Transverse colon (tissue), 4 donors: ENCODE measurements around the gene CCDC12. TPM values are rescaled to one million over a fixed set of nuclear protein-coding genes. Genes with fewer than 3 reads are reported as not detected.
A peak's percentile ranks its signal among the peaks of the same experiment; 100 is the strongest.

ENCODE experiments used
- DNase-seq: peaks from one replicate; pipeline ENCODE4 v3.0.0-alpha.2; 2019
- H3K27ac ChIP-seq, 4 donors: fragments of 200-600 bp; sonication (generic); 2 replicates each; pipeline ENCODE4 v1.5.1; 2016 to 2018; ENCODE audit warnings: inconsistent platforms in 4 of 4
- H3K27me3 ChIP-seq: fragments of 200-600 bp; sonication (generic); 2 replicates; pipeline ENCODE4 v1.5.1; 2017; ENCODE audit warnings: inconsistent platforms
- H3K36me3 ChIP-seq, 4 donors: fragments of 200-600 bp; sonication (generic); 2 replicates each; pipeline ENCODE4 v1.5.1; 2017 to 2019; ENCODE audit warnings: inconsistent platforms in 4 of 4
- H3K4me1 ChIP-seq, 4 donors: fragments of 200-600 bp; sonication (generic); 2 replicates each; pipeline ENCODE4 v1.5.1; 2017 to 2020; ENCODE audit warnings: inconsistent platforms in 4 of 4
- H3K4me3 ChIP-seq, 4 donors: fragments of 200-600 bp; sonication (generic); 1 replicate in 1 of 4; 2 replicates in 3 of 4; pipeline versions ENCODE4 v1.5.1 to v1.6.1; 2017 to 2019; ENCODE audit warnings: inconsistent platforms in 4 of 4
- H3K9me3 ChIP-seq, 2 donors: fragments of 200-600 bp; sonication (generic); 2 replicates each; pipeline ENCODE4 v1.5.1; 2017 to 2019; ENCODE audit warnings: inconsistent platforms in 2 of 2
- EP300 ChIP-seq: sonication (generic); formaldehyde crosslinking; IDR thresholded peaks from one replicate; pipeline ENCODE4 v1.6.1; 2017; ENCODE audit warnings: antibody characterized with exemption, low read depth
- POLR2A ChIP-seq: fragments of 450-650 bp; IDR thresholded peaks from one replicate; pipeline ENCODE4 v1.6.1; 2016; ENCODE audit warnings: antibody characterized with exemption, mild to moderate bottlenecking, moderate library complexity
- POLR2AphosphoS5 ChIP-seq, 3 donors: sonication (generic); formaldehyde crosslinking; IDR thresholded peaks; one replicate each; pipeline ENCODE4 v1.6.1; 2016; ENCODE audit warnings: antibody characterized with exemption in 3 of 3
- WGBS, 2 donors: methylation state at CpG; one replicate each; pipeline ENCODE4 v1.1.5; 2018; ENCODE audit warnings: low coverage in 1 of 2; 5-methylcytosine and 5-hydroxymethylcytosine counted together
- in situ Hi-C, 4 donors: fragments of 200-750 bp; cut with MboI; loops; one replicate each; pipeline versions ENCODE4 v1.15.0 to v1.15.1; 2017; ENCODE audit warnings: low sequenced_read_pairs in 3 of 4, low pct_ligation_motif_present in 1 of 4, low pct_unique_long_range_greater_than_20kb in 1 of 4
- intact Hi-C: fragments of 100-400 bp; cut with DNase I; formaldehyde crosslinking; loops from one replicate; pipeline ENCODE4 v1.15.1; 2023; ENCODE audit warnings: low total_unique reads
- total RNA-seq, 4 donors: library from RNA; depleted of rRNA; stranded (reverse); fragments of >200 nt; gene quantifications; one replicate each; pipeline ENCODE4 v1.1.0, GENCODE V29; 2016
- TF ChIP-seq, protein P1 (sequence below), 5 experiments: fragments of 200-600 bp in 3 of 5; fragments of 450-650 bp in 2 of 5; sonication (generic) in 3 of 5; IDR thresholded peaks; 1 replicate in 2 of 5; 2 replicates in 3 of 5; pipeline ENCODE4 v1.5.1; 2016 to 2017; ENCODE audit warnings: antibody characterized with exemption in 5 of 5, inconsistent platforms in 3 of 5, mild to moderate bottlenecking in 2 of 5, moderate library complexity in 1 of 5

CCDC12 gene
- total RNA-seq, result 10 to 100 TPM; 50.1 to 72.9 (median 53.0) TPM

DNA sequence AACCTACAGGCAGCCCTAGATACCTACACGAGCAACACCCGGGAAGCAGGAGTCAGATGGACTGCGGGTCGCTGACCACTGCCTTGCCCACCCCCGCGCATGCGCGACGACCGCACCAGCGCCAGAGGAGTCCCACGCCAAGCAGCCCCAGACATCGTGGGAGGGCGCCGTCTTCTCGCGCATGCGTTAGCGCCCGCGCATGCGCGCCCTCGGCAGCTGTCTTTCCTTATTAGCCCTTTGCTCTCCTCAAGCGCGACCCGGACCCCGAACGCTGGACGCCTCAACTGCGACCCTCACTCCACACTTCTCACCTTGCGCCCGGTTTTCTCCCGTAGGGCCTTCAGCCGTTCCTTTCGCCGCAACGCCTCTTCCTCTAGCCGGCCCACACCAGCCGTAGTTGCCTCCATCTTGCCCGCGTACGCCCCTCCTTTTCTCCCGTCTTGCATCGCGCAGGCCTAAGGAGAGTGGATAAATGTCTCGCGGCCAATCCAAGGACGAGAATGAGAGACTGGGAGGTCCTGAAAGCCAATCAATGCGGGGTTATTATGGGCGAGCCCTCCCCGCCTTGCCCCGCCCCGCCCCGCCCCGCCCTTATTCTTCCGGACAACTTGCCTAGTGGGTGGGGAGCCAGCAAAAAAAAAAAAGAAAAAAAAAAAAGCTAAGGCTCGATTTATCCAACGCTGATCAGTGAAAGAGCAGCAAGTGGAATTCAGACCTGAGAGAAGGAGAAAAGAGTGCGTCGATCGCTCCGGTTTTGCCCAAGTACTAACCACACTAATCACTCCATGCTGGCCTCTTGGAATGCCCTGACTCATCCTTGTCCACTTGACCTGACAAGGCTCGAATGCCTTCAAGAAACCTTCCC is at the start of gene CCDC12:
TSS of gene CCDC12 (minus strand) at position 420 of the 865 bp plus-strand sequence. CDS start at position 407, 13 bp downstream.
- WGBS, 2 donors, result 1% methylated on average over 64 of the region's 64 CpGs; no CpG with 5 or more reads in 1 of the 2 donors
- peak; percentile 96 for DNase-seq
- H3K4me3 ChIP-seq, result peak within 1 kb of the TSS; percentile 60 to 76 (median 74)
- H3K27me3 ChIP-seq, result no peaks in the 10 kb centered on the region
- TF ChIP-seq, protein P1, sequence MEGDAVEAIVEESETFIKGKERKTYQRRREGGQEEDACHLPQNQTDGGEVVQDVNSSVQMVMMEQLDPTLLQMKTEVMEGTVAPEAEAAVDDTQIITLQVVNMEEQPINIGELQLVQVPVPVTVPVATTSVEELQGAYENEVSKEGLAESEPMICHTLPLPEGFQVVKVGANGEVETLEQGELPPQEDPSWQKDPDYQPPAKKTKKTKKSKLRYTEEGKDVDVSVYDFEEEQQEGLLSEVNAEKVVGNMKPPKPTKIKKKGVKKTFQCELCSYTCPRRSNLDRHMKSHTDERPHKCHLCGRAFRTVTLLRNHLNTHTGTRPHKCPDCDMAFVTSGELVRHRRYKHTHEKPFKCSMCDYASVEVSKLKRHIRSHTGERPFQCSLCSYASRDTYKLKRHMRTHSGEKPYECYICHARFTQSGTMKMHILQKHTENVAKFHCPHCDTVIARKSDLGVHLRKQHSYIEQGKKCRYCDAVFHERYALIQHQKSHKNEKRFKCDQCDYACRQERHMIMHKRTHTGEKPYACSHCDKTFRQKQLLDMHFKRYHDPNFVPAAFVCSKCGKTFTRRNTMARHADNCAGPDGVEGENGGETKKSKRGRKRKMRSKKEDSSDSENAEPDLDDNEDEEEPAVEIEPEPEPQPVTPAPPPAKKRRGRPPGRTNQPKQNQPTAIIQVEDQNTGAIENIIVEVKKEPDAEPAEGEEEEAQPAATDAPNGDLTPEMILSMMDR (IDR thresholded peaks at IDR 0.05), result no peak
- TF ChIP-seq EP300 (no peak), POLR2AphosphoS5 (IDR thresholded peaks at IDR 0.05) (peak; percentile 46 to 93 (median 87)), POLR2A (peak; percentile 89)
- in situ Hi-C loops, result no loop called here
- peak within 1 kb of the TSS; percentile 91 to 95 (median 94) for H3K27ac ChIP-seq
- H3K9me3 ChIP-seq, result no peaks in the 10 kb centered on the region
- no peaks in the 10 kb centered on the region for H3K36me3 ChIP-seq
- intact Hi-C loops, result loop anchor here (5.0 kb wide), 1 partner anchor 39 kb away; no protein-coding TSS in a partner anchor
- H3K4me1 ChIP-seq, result peaks cover 16 to 74% (median 54%) of the 10 kb centered on the region in 4 donors

GRCh38 chr3:47024932-47025331 is 48.4 kb upstream of the CCDC12 start:
- TF ChIP-seq EP300, result no peak
- TF ChIP-seq, protein P1 (IDR thresholded peaks at IDR 0.05), result no peak
- no peak for TF ChIP-seq POLR2AphosphoS5 (IDR thresholded peaks at IDR 0.05)
- no peak for TF ChIP-seq POLR2A
- Histone ChIP-seq H3K36me3 (peaks cover 0 to 3% (median 0%) of the 10 kb centered on the region in 4 donors), H3K4me3 (no peak overlapping the region), H3K9me3 (no peaks in the 10 kb centered on the region), H3K27ac (no peak overlapping the region), H3K4me1 (peaks cover 8 to 22% (median 15%) of the 10 kb centered on the region in 4 donors), H3K27me3 (no peaks in the 10 kb centered on the region)
- intact Hi-C loops, result no loop called here
- in situ Hi-C loops, result loop anchor here in 3 of 4 donors (25.0 kb wide), 2 partner anchors 137 to 313 kb away; partner anchors contain the start of genes PRSS50 (in 2 of the 3), TMIE (in 2 of the 3) and SETD2 (in 1 of the 3)
- DNase-seq, result no peak

DNA sequence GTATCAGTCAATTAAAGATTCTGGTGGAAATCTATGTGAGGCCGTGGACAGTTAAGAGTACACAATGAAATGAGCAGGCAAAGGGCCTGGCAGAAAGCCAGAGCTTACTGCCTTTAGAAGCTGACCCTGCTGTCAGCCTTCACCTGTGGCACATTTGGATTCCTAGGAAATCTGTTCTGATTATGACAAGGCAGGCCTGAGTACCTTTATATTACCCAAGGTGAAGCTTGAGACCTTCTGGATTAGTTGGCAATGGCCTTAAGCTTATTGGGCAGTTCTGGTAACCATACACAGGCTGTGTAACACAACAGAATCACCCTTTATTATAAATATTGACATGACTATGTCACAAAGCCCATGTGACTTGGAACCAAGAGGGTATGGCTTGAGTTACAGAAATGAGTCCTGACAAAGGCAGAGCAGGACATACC is 46.1 kb upstream of the CCDC12 start:
- WGBS, 2 donors, result 16 to 43% methylated on average over 1 of the region's 1 CpG
- H3K4me3 ChIP-seq, result no peak overlapping the region
- peak overlapping the region; percentile 46 to 70 (median 54) for H3K27ac ChIP-seq
- in situ Hi-C loops, result loop anchor here in 3 of 4 donors (25.0 kb wide), 2 partner anchors 140 to 310 kb away; partner anchors contain the start of genes PRSS50 (in 2 of the 3), TMIE (in 2 of the 3) and SETD2 (in 1 of the 3)
- H3K9me3 ChIP-seq, result no peaks in the 10 kb centered on the region
- intact Hi-C loops, result no loop called here
- H3K27me3 ChIP-seq, result no peaks in the 10 kb centered on the region
- peaks cover 0 to 13% (median 5%) of the 10 kb centered on the region in 4 donors for H3K36me3 ChIP-seq
- peak; percentile 71 for DNase-seq
- TF ChIP-seq, protein P1 (IDR thresholded peaks at IDR 0.05), result no peak
- TF ChIP-seq EP300 (no peak), POLR2A (no peak), POLR2AphosphoS5 (IDR thresholded peaks at IDR 0.05) (no peak)
- peaks cover 8 to 22% (median 14%) of the 10 kb centered on the region in 4 donors for H3K4me1 ChIP-seq

- intact Hi-C loops, result no loop called here
- peaks cover 8 to 22% (median 13%) of the 10 kb centered on the region in 4 donors for H3K4me1 ChIP-seq
- H3K36me3 ChIP-seq, result peaks cover 0 to 24% (median 10%) of the 10 kb centered on the region in 4 donors
- no peaks in the 10 kb centered on the region for H3K27me3 ChIP-seq
- no peaks in the 10 kb centered on the region for H3K9me3 ChIP-seq
- WGBS, 2 donors, result 93 to 100% methylated on average over 1 to 4 of the region's 4 CpGs
- in situ Hi-C loops, result loop anchor here in 3 of 4 donors (25.0 kb wide), 2 partner anchors 142 to 308 kb away; partner anchors contain the start of genes PRSS50 (in 2 of the 3), TMIE (in 2 of the 3) and SETD2 (in 1 of the 3)
- no peak overlapping the region for H3K4me3 ChIP-seq
- no peak overlapping the region for H3K27ac ChIP-seq
- TF ChIP-seq POLR2AphosphoS5 (IDR thresholded peaks at IDR 0.05) (no peak), EP300 (no peak), POLR2A (no peak)
- TF ChIP-seq, protein P1 (IDR thresholded peaks at IDR 0.05), result no peak
- DNase-seq, result no peak
Measured at GRCh38 chr3:47020311-47020710, 43.8 kb upstream of the CCDC12 start.
